Common myeloid progenitor, CD34-positive (primary cell): Measurements from ENCODE around the gene FAM168A.

Source experiments
- CTCF ChIA-PET: fragments of 350-600 bp; sonication (Branson Sonifier 250); formaldehyde crosslinking; loops from one replicate; lab custom pipeline; 2021; ENCODE audit warnings: antibody characterized with exemption; lab: Charles Lee
- POLR2A ChIA-PET: fragments of 350-600 bp; sonication (Branson Sonifier 250); formaldehyde crosslinking; loops from one replicate; lab custom pipeline; 2021; ENCODE audit warnings: antibody characterized with exemption; lab: Charles Lee
- DNase-seq, 3 donors: peaks; one replicate each; pipeline versions ENCODE4 v3.0.0 to v3.0.0-alpha.2; 2013
- H3K27ac ChIP-seq, 2 experiments: 1 replicate in 1 of 2; 2 replicates in 1 of 2; pipeline ENCODE4 v1.7.0; 2013; ENCODE audit warnings: inconsistent platforms in 2 of 2, low read length in 2 of 2, mild to moderate bottlenecking in 2 of 2, low read depth in 1 of 2, moderate library complexity in 1 of 2; ENCODE audit not compliant: severe bottlenecking in 2 of 2, insufficient read depth in 1 of 2, poor library complexity in 1 of 2
- H3K27me3 ChIP-seq, 5 experiments: replicated peaks in 2 of 5; 1 replicate in 3 of 5; 2 replicates in 2 of 5; pipeline versions ENCODE4 v1.6.1 to v1.7.0; 2013; ENCODE audit warnings: low read length in 4 of 5, mild to moderate bottlenecking in 2 of 5, moderate library complexity in 2 of 5, inconsistent platforms in 1 of 5; ENCODE audit not compliant: insufficient read depth in 5 of 5, control insufficient read depth in 4 of 5
- H3K36me3 ChIP-seq, 4 experiments: 1 replicate in 2 of 4; 2 replicates in 2 of 4; pipeline versions ENCODE4 v1.6.1 to v1.7.0; 2013; ENCODE audit warnings: low read length in 3 of 4, control low read depth in 1 of 4, mild to moderate bottlenecking in 1 of 4; ENCODE audit not compliant: control insufficient read depth in 4 of 4, insufficient read depth in 4 of 4
- H3K4me1 ChIP-seq, 4 experiments: 1 replicate in 3 of 4; 2 replicates in 1 of 4; pipeline versions ENCODE4 v1.6.1 to v1.7.1; 2013; ENCODE audit warnings: low read length in 3 of 4, mild to moderate bottlenecking in 3 of 4, control low read depth in 1 of 4, inconsistent platforms in 1 of 4, moderate library complexity in 1 of 4; ENCODE audit not compliant: control insufficient read depth in 4 of 4, insufficient read depth in 4 of 4; ENCODE audit errors: control extremely low read depth in 1 of 4
- H3K4me3 ChIP-seq, 7 experiments: 1 replicate in 4 of 7; 2 replicates in 3 of 7; pipeline versions ENCODE4 v1.5.1 to v1.7.0; 2013; ENCODE audit warnings: mild to moderate bottlenecking in 7 of 7, low read length in 6 of 7, moderate library complexity in 6 of 7, inconsistent platforms in 2 of 7, low read depth in 2 of 7, control low read depth in 1 of 7; ENCODE audit not compliant: insufficient read depth in 4 of 7, control insufficient read depth in 1 of 7; ENCODE audit errors: extremely low read depth in 1 of 7
- H3K9me3 ChIP-seq, 5 experiments: 1 replicate in 4 of 5; 2 replicates in 1 of 5; pipeline versions ENCODE4 v1.6.1 to v1.7.1; 2013; ENCODE audit warnings: low read length in 4 of 5, mild to moderate bottlenecking in 2 of 5, inconsistent platforms in 1 of 5, low read depth in 1 of 5, moderate library complexity in 1 of 5; ENCODE audit not compliant: control insufficient read depth in 4 of 5, insufficient read depth in 2 of 5; ENCODE audit errors: control extremely low read depth in 1 of 5
- WGBS: methylation state at CpG from one replicate; pipeline ENCODE4 v1.1.5; 2013; ENCODE audit not compliant: insufficient coverage; 5-methylcytosine and 5-hydroxymethylcytosine counted together

Gene FAM168A

DNA sequence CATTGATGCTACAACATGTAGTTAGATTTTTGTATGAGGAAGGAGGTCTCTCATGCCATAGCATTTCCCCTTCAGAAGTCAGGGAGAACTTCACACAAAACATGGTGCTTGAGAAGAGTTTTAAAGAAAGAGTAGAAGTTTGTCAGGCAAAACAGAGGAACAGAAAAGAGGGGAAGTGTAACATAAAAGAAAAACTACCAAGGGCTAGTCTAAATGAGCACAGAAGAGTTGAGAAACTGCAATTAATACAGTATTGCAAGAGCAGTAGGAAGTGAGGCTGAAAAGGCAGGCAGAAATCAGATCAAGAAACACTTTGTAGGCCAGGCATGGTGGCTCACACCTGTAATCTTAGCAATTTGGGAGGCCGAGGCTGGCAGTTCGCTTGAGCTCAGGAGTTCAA is 61.0 kb downstream of the FAM168A start:
- H3K27me3 ChIP-seq = no peaks in the 10 kb centered on the region
- 85% methylated on average over 2 of the region's 2 CpGs for WGBS
- no peak overlapping the region for H3K4me3 ChIP-seq
- no peaks in the 10 kb centered on the region for H3K36me3 ChIP-seq
- no peak for DNase-seq
- POLR2A ChIA-PET = interaction anchor here (0.7 kb wide), 1 partner anchor 122 kb away, joined by 3 read pairs; no protein-coding TSS in a partner anchor
- H3K27ac ChIP-seq = no peak overlapping the region
- CTCF ChIA-PET = no interaction called here
- H3K4me1 ChIP-seq = peaks cover 8 to 28% (median 20%) of the 10 kb centered on the region in 4 experiments
- no peaks in the 10 kb centered on the region for H3K9me3 ChIP-seq

- Histone ChIP-seq H3K36me3 (no peaks in the 10 kb centered on the region), H3K9me3 (no peaks in the 10 kb centered on the region), H3K4me1 (peaks cover 3 to 30% (median 21%) of the 10 kb centered on the region in 4 experiments), H3K4me3 (no peak overlapping the region), H3K27me3 (no peaks in the 10 kb centered on the region), H3K27ac (no peak overlapping the region)
- no peak for DNase-seq
- no CpG with 5 or more reads among the region's 1 CpG for WGBS
- POLR2A ChIA-PET = no interaction called here
- CTCF ChIA-PET = interaction anchor here (1.0 to 1.2 kb wide), 2 partner anchors 11 to 43 kb away, joined by 3 to 5 read pairs; no protein-coding TSS in a partner anchor
Observed at GRCh38 chr11:73532310-73532709, 65.6 kb downstream of the FAM168A start.

DNA sequence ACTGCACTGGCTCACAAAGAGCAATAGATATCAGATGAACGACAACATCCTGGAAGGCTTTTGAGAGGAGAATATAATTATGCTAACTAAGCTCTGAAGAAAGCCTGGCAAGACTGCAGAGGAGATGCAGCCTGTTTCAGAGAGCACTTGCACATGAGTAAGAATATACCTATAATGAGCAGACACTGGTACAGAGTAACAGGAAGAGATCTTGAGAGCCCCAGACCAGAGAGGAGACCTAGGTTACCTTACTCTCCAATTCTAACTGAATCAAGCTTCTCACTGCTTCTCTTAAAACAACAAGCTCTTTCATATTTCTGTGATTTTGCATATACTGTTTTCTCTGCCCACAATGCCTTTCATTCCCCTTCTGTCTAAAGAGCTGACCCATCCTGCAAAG is 66.5 kb downstream of the FAM168A start:
- H3K36me3 ChIP-seq = no peaks in the 10 kb centered on the region
- DNase-seq = no peak
- H3K9me3 ChIP-seq = no peaks in the 10 kb centered on the region
- CTCF ChIA-PET = interaction anchor here (1.5 kb wide), 1 partner anchor 76 kb away, joined by 4 read pairs; no protein-coding TSS in a partner anchor
- WGBS = 83% methylated on average over 1 of the region's 1 CpG
- peaks cover 3 to 29% (median 17%) of the 10 kb centered on the region in 4 experiments for H3K4me1 ChIP-seq
- POLR2A ChIA-PET = no interaction called here
- no peak overlapping the region for H3K4me3 ChIP-seq
- no peaks in the 10 kb centered on the region for H3K27me3 ChIP-seq
- no peak overlapping the region for H3K27ac ChIP-seq

GRCh38 chr11:73530109-73530508 is 67.8 kb downstream of the FAM168A start:
- CTCF ChIA-PET = interaction anchor here (0.7 to 1.7 kb wide), 6 partner anchors 9 to 75 kb away, joined by 3 to 5 read pairs (median 4); no protein-coding TSS in a partner anchor
- H3K36me3 ChIP-seq = no peaks in the 10 kb centered on the region
- H3K27ac ChIP-seq = no peak overlapping the region
- H3K27me3 ChIP-seq = no peaks in the 10 kb centered on the region
- H3K4me1 ChIP-seq = peaks cover 3 to 29% (median 17%) of the 10 kb centered on the region in 4 experiments
- H3K4me3 ChIP-seq = no peak overlapping the region
- WGBS = 81% methylated on average over 3 of the region's 4 CpGs
- peak; percentile 22 to 46 (median 44) for DNase-seq
- H3K9me3 ChIP-seq = no peaks in the 10 kb centered on the region
- POLR2A ChIA-PET = no interaction called here

- Histone ChIP-seq H3K4me3 (peak overlapping the region in 2 of 7 experiments; percentile 56 to 77), H3K36me3 (no peaks in the 10 kb centered on the region), H3K27ac (peak overlapping the region in 1 of 2 experiments; percentile 82), H3K9me3 (peaks cover 0 to under 1% (median 0%) of the 10 kb centered on the region in 5 experiments), H3K27me3 (no peaks in the 10 kb centered on the region), H3K4me1 (peaks cover 3 to 29% (median 17%) of the 10 kb centered on the region in 4 experiments)
- no peak for DNase-seq
- CTCF ChIA-PET = interaction anchor here (0.6 to 1.7 kb wide), 7 partner anchors 8 to 73 kb away, joined by 3 to 4 read pairs (median 3); no protein-coding TSS in a partner anchor
- POLR2A ChIA-PET = no interaction called here
Observed at GRCh38 chr11:73529204-73529530, 68.7 kb downstream of the FAM168A start.

- 15% methylated on average over 3 of the region's 5 CpGs for WGBS
Observed at GRCh38 chr11:73528483-73529203, 69.3 kb downstream of the FAM168A start.

GRCh38 chr11:73528013-73528412 is 69.9 kb downstream of the FAM168A start:
- Histone ChIP-seq H3K27ac (no peak overlapping the region), H3K4me3 (peak overlapping the region in 1 of 7 experiments; percentile 77), H3K36me3 (no peaks in the 10 kb centered on the region), H3K9me3 (peaks cover 0 to 10% (median 0%) of the 10 kb centered on the region in 5 experiments), H3K4me1 (peaks cover 3 to 29% (median 17%) of the 10 kb centered on the region in 4 experiments), H3K27me3 (no peaks in the 10 kb centered on the region)
- no peak for DNase-seq
- WGBS = 100% methylated on average over 3 of the region's 5 CpGs
- POLR2A ChIA-PET = interaction anchor here (1.5 kb wide), 1 partner anchor 71 kb away, joined by 5 read pairs; no protein-coding TSS in a partner anchor
- CTCF ChIA-PET = interaction anchor here (0.6 to 1.5 kb wide), 4 partner anchors 21 to 637 kb away, joined by 3 read pairs; no protein-coding TSS in a partner anchor

More at GRCh38 chr11:73528483-73529203, 69.3 kb downstream of the FAM168A start:
- Histone ChIP-seq H3K36me3 (no peaks in the 10 kb centered on the region), H3K27me3 (no peaks in the 10 kb centered on the region), H3K4me1 (peaks cover 3 to 29% (median 17%) of the 10 kb centered on the region in 4 experiments), H3K9me3 (peaks cover 0 to 5% (median 0%) of the 10 kb centered on the region in 5 experiments), H3K4me3 (peak overlapping the region in 6 of 7 experiments; percentile 56 to 77 (median 66)), H3K27ac (peak overlapping the region; percentile 64 to 82)
- DNase-seq = peak; percentile 31 to 69 (median 60)
- POLR2A ChIA-PET = no interaction called here
- CTCF ChIA-PET = interaction anchor here (0.6 to 1.7 kb wide), 8 partner anchors 10 to 638 kb away, joined by 3 to 4 read pairs (median 3); no protein-coding TSS in a partner anchor
